HFF-Myc (cell line): ENCODE results near the gene ITSN1.

Source experiments
- DNase-seq: peaks from one replicate; pipeline ENCODE4 v3.0.0-alpha.2; 2011; ENCODE audit warnings: low read depth; ENCODE audit errors: extremely low read depth
- H3K4me3 ChIP-seq: replicated peaks from 2 replicates; pipeline ENCODE4 v1.5.1; 2011; ENCODE audit warnings: low read depth, mild to moderate bottlenecking, control low read depth, low read length
- TF ChIP-seq, protein P1 (sequence below): IDR thresholded peaks from 2 replicates; pipeline ENCODE4 v1.5.1; 2012; ENCODE audit warnings: mild to moderate bottlenecking, low read depth, low read length, control low read depth; ENCODE audit errors: missing control alignments

The ITSN1 gene

DNA sequence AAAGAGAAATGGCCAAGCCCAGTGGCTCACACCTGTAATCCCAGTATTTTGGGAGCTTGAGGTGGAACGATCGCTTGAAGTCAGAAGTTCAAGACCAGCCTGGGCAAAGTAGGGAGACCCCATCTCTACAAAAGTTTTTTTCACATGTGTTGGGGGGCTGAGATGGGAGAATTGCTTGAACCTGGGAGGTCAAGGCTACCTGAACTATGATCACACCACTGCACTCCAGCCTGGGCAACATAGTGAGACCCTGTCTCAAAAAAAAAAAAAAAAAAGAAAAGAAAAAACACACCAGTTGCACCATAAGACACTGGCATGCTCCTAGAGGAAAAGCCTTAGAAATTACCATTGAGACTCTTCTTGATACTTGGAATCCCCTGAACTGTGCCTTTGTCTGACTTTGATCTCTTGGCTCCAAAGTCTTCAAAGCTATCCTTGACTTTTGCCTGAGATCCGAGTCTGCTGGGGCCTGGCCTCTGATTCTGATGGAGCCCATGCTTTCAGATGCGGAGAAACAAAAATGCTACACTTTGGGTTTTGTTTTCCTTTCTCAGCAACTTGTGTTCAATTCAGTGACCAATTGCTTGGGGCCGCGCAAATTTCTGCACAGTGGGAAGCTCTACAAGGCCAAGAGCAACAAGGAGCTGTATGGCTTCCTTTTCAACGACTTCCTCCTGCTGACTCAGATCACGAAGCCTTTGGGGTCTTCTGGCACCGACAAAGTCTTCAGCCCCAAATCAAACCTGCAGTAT lies 239.6 kb downstream of the ITSN1 start:
- no peak overlapping the region for H3K4me3 ChIP-seq
- TF ChIP-seq, protein P1, sequence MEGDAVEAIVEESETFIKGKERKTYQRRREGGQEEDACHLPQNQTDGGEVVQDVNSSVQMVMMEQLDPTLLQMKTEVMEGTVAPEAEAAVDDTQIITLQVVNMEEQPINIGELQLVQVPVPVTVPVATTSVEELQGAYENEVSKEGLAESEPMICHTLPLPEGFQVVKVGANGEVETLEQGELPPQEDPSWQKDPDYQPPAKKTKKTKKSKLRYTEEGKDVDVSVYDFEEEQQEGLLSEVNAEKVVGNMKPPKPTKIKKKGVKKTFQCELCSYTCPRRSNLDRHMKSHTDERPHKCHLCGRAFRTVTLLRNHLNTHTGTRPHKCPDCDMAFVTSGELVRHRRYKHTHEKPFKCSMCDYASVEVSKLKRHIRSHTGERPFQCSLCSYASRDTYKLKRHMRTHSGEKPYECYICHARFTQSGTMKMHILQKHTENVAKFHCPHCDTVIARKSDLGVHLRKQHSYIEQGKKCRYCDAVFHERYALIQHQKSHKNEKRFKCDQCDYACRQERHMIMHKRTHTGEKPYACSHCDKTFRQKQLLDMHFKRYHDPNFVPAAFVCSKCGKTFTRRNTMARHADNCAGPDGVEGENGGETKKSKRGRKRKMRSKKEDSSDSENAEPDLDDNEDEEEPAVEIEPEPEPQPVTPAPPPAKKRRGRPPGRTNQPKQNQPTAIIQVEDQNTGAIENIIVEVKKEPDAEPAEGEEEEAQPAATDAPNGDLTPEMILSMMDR: no peak
- no peak for DNase-seq

DNA sequence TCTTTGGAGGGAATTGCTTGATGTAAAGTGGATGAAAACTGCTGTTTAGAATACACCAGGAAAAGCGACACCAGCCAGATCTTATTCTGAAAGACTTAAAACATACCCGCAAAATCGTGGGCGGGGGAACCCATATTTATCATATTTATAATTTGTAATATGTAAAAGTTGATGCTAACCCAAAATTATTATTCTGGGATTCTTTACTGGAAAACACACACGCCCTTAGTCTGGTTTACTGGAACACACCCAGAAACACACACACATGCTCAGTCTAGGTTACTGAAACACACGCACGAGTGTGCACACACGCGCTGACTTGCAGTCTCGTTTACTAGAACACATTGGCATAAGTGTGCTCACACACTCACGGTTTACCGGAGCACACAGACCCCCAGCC lies 240.8 kb downstream of the ITSN1 start:
- TF ChIP-seq, protein P1: no peak
- H3K4me3 ChIP-seq: no peak overlapping the region
- DNase-seq: no peak

DNA sequence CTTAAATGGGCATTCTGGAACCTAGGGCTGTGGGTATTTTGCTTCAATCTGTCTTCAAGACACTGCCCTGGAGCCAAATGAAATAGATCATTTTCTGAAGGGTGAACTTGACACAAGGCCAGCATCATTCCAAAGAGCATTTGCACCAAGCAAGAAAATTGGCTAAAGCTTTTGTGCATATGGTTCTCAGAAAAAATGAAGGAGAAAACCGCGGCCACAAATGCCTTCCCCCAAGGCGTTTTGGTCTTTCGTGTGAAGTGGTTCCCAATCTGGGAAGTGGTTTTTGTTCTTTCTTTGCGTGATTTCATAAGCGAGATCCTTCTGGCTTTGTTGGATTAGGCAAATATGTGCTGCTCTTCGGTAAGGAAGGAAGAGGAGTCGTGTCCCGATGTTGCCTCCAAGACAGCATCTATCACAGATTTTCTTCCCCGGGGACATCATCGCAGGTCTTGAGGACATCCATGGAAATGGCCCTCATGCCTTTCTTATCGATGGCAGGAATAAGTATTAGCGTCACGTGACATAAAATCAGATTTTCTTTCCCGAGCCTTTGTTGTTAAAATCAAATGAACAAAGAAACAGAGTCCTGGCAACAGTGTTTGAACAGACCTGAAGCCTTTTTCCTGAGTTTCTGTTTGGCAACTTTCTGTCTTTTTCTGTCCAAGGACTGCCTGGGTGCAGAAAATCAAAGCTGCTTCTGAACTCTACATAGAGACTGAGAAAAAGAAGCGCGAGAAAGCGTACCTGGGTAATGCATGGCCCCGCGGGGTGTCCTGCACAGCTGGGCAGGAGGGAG lies 242.3 kb downstream of the ITSN1 start:
- TF ChIP-seq, protein P1: no peak
- no peak overlapping the region for H3K4me3 ChIP-seq
- DNase-seq: peak; percentile 20

DNA sequence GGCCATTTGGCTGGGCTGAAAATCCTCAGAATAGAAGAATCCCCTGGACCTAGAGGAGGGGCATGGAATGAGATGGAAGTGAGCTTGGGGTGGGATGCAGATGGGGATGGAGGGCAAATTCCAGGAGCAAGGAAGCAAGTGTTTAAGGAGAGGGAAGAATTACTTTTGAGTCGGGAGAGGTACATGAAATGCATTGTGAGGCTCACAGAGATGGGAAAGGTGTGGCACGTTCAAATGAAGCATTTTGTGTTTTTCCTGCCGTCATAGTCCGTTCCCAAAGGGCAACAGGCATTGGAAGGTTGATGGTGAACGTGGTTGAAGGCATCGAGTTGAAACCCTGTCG lies 242.8 kb downstream of the ITSN1 start:
- no peak overlapping the region for H3K4me3 ChIP-seq
- TF ChIP-seq, protein P1: no peak
- DNase-seq: no peak

DNA sequence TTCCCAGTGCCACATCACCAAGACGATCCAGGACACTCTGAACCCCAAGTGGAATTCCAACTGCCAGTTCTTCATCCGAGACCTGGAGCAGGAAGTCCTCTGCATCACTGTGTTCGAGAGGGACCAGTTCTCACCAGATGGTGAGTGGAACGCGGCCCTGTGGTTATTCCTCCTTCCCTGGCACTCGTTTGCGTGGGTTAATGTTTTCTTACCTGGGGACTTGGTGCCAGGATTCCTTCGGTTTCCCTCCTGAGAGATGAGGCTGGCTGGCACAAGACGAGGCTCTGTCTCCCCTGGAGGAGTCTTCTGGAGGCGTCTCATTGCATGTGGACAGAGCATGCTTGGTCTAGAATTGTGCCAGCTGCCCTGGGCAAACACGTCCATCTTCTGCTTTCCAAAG lies 244.0 kb downstream of the ITSN1 start:
- TF ChIP-seq, protein P1: no peak
- DNase-seq: no peak
- H3K4me3 ChIP-seq: no peak overlapping the region

DNA sequence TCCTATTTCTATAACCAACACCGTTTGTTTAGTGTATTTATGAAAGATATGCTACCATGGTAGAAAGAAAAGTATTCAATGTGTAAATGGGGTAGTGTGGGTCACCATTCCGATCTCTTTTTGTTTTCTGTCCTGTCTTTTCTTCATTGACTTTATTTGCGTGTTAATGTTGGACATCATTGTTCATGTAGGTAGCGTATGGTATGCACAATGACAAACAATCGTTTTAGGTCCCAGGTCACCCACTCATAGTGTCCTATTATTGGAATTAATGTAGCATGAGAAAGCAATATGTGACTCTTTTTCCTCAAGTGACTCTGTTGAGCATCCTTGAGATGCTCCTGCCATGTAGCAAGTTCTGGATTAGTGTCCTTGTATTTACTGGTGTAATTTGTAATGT lies 247.9 kb downstream of the ITSN1 start:
- TF ChIP-seq, protein P1: no peak
- H3K4me3 ChIP-seq: no peak overlapping the region
- DNase-seq: no peak

DNA sequence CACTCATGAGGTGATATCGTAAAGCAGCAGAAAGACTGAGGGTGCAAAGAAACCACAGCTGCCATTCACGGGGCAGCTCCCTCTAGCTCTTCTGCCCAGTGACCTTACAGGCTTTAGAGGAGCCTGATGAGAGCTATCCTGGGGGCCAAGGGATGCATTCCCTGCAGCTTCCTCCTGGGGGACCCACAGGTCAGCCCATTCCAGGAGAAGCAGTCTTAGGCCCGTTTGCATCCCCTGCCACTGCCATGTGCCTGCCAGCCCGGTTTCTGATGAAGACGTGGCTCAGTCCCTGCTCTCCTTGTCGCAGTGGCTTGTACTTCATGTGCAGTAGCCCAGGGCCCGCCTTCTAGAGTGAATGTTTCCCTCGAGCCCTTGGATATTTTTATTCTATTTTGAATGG lies 250.6 kb downstream of the ITSN1 start:
- TF ChIP-seq, protein P1: peak; percentile 5
- DNase-seq: no peak
- H3K4me3 ChIP-seq: no peak overlapping the region
